Measurements from ENCODE around the gene RBM44.

RBM44 gene

DNA sequence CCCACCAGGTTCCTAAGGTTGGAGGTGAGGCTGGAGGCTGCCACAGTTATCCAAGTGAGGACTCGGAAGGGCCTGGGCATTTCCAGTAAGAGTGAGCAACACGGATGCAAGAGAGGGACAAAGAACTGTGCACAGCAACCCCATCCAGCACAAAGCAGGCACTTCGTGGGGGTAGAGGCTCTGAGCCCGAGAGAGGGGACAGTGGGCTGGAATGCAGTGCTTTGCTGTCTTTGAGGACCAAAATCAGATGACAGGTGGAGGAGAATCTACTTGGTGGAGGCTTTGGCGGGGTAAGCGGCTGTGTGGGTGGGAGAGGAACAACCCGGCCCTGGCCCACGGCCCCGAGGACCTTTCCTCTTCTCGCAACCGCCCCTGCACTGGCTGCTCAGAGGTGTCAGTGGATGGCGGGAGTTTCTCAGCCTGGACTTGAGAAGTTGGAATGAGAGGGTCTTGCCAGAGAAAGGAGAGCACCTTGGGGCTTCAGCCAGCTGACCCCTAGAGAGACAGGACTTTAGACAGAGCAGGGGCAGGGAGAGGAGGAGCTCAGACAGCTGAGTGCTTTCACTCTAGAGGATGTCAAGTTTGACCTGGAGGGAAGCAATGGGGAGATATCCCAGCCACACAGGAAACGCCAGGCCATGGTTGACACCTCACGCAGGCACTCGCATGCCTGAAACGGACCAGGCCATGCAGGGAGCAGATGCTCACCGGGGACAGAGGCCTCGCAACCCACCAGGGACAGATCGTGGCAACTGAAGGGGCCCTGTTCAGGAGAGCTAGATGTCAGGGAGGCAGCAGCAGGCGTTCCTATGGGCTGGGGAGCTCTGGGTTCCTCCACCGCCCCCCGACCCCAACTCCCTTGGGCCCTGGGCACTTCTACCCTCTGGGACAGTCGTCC, 72.4 kb downstream of the RBM44 start:
- DNase-seq (ENCODE audit: low spot score): no peak

DNA sequence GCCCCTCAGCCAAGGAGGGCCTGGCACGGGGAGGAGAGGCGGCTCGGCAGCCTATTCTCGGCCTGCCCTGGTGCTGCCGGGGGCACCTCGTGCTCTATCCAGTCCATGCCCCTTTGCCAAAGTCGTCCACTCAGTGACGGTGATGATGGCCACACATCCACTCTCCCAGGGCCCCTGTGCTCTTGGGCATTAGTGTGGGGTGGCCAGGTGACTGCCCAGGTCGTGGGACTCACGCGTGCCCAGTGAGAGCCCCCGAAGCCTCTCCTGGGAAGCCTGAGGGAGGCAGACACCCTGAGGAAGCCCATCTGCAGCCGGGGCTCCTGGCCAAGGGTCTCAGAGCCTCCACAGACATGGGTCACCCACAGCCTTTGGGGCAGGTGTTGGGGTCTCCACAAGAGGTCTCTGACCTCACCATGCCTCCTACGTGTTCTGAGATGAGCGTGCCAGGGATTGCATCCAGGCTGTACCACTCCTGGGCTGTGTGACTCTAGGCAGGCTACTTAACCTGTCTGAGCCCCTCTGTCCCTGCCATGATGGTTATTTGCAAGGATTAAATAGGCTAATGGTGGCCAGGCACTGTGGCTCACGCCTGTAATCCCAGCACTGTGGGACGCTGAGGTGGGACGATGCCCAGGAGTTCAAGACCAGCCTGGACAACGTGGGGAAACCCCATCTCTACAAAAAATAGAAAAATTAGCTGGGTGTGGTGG, 73.8 kb downstream of the RBM44 start:
- DNase-seq (ENCODE audit: low spot score): no peak

DNA sequence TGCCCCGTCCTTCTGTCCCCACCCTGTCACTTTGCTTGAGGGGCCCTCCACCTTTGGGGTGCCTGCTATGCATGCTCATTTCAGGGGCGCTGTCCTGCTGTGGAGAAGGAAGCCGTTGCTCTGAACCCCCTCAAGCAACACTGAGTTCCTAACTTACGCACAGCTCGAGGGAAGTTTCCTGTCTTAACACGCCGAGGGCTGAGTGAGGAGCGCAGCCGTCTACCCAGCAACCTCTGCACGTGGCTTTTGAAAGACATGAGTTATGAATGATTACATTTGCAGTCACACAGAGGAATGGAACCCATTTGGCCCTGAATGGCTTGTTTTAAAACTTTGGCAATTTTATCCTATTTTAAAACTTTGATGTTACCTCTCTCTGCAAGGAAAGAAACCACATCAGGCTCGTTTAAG, 74.8 kb downstream of the RBM44 start:
- no peak for DNase-seq (ENCODE audit: low spot score)

DNA sequence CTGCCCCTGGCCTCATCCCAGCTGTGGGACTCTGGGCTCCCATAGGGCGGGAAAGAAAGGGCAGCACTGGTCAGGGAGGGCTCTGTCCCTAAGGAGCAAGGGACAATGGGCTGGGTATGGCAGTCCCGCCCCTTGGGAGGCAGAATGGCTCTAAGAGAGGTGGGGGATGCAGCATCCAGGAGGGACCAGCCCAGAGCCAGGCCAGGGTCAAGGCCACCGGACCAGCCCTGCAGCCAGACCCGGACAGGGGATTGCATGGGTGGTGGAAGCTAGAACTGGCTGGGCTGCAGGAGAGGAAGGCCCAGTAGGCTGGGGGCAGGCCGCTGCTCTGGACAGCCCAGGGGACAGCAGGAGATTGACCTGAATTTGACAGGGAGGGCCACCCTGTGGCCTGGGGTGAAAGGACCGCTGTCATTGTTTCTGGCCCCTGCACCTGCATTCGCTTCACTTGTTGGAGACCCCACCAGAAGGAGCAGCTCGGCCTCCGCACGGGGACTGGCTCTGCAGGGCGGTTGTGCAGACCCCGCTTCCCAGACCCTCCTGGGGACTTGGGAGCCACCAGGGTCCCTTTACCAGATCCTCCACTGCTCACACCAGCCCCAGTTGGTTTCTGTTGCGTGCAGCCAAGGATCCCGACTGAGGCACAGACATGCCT, 75.4 kb downstream of the RBM44 start:
- peak; percentile 9 for DNase-seq (ENCODE audit: low spot score)

DNA sequence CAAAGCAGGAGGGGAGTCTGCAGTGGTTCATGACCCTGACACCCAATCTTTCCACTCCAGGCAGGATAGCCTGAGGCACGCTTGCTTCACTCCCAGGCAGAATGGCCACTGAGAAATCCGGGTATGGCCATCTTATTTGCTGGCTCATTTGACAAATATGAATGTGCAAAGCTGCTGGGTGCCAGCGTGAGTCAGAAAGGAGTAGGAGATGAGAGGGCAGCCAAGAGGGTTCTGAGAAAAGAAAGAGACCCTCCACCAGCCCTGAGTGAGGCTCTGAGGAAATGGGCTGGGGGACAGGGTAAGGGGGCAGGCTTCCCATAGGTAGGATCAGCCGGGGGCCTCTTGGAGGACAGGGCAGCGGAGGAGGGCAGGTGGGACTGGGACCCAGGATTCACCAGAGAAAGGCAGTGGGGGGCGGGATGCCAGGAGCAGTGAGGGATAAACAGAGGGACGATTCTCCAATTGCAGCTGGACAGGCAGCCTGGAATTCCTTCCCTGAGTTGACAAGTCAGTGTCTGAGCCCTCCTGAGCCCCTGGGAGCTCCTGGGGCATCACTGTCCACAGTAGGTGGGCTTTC, 76.1 kb downstream of the RBM44 start:
- peak; percentile 86 for DNase-seq (ENCODE audit: low spot score)

DNA sequence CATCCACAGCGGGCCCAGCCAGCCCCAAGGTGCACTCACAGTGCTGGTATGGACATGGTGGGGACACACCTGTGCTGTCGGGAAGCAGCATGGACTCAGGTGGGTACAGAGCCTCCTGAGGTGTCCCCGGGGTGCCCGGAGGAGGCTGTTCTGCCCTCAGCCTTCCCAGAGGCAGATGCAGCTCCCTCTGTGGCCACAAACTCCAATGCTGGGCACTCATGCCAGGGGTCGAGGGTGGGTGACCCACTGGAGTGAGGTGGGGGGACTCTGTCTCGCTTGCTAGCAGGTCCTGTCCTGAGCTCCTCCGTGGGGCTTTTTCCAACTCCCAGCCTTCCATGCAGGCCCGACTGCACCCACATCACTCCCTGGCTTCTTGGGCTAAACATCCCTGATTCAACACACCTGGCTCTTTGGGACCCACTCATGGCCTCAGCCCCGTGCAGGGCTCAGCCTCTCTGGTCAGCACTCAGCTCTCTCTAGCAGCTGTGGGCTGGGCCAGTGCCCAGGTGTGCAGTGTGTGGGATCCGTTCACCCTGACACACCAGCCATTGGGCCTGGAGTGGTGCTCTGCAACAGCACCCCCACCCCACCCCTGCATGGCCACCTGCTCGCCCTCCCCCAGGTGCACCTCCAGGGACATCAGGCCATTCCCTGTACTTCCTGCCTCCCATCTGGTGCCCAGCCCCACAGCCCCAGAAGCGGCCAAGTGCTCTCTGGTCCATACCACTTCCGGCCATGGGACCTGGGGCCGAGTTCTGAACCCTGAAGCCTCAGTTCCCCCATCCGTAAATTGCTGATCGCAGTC, 76.9 kb downstream of the RBM44 start:
- no peak for DNase-seq (ENCODE audit: low spot score)

DNA sequence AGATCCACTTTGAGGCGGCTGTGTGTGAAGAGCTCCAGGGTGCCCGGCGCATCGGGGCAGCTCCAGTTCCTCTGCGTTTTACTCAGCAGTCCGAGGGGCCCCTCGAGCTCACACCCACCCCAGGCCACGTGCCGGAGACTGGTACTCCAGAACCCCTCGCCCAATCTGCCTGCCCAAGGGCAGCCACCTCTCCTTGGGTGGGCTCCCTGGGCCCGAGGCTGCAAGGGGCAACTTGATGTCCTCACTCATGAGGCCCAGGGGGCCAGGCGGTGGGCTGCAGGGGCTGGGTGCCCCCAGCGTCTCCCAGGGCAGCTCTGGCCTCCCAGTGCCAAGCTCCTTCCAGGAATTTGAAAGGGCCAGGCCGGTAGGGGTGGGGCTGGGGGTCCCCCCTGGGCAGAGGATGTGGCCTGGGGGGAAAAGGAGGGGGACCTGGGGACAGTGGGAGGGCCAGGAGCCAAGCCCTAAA, 77.5 kb downstream of the RBM44 start:
- DNase-seq (ENCODE audit: low spot score): no peak

DNA sequence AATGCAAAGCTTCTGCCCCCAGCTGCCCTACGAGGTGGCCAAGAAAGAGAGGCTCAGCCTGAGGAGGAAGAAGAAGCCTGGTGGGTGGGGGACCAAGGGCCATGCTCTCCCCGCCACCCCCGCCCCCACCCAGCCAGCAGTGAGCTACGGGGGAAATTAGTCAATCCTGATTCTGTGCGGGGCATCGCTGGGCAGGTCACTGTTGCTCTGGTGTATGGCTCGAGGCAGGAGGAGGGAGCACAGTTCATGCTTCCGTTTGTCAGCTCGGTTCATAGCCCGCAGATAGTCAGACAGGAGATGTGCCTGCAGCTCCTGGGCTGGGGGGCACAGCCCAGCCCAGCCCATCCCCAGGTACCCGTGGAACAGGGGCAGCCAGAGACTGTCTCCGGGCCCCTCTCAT, 78.0 kb downstream of the RBM44 start:
- DNase-seq (ENCODE audit: low spot score): no peak

DNA sequence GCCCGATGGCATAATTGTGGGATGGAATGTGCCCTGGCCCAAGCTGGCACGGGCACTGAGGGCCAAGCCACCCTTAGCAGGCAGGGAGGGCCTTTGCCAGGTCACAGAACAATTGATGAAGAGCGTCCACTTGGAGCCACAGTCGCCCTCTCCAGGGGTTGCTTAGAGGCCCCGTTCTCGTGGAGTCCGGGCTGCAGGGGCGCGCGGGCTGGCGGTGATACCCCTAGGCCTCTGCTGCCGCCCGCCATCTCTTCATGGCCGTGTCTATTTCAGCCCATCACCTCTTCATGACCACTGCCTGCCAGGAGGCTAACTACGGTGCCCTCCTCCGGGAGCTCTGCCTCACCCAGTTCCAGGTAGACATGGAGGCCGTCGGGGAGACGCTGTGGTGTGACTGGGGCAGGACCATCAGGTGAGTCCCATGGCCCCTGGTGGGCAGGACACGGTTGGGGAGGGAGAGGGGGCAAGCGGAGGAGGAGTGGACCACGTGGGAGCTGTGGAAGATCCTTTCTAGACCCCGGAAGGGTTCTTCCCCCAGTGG, 78.4 kb downstream of the RBM44 start:
- no peak for DNase-seq (ENCODE audit: low spot score)

DNA sequence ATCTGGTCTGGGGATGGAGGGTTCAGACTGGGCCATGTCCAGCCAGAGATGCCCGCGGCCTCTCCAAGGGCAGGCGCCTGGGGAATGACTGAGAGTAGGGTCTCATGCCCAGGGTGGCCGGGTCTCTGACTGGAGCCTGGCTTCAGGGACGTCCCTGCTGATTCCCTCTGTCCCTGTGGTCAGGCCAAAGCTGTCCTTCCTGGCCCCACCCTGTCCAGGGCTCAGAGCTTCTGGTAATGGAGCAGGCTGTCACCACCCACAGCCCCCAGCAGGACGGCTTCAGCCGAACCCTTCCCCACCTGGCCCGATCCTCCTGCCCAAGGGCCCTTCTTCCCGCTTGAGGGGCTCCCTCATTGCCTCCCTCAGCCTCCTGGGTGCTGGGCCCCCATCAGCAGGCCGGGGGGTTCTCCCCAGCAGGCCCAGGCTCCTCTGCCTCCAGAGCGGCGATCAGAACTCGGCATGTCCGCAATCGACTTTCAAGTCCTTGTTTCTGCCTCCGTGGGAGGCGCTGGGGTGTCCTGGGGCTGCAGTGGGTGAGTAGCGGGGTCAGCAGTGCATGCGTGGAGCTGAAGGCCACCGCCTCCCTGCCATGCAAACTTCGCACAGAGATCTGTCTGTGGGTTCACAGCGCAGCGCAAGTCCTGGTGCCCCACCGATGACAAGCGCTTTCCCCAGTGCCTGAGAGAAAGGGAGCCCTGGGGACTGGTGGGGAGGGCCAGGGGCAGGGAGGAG, 79.2 kb downstream of the RBM44 start:
- no peak for DNase-seq (ENCODE audit: low spot score)

DNA sequence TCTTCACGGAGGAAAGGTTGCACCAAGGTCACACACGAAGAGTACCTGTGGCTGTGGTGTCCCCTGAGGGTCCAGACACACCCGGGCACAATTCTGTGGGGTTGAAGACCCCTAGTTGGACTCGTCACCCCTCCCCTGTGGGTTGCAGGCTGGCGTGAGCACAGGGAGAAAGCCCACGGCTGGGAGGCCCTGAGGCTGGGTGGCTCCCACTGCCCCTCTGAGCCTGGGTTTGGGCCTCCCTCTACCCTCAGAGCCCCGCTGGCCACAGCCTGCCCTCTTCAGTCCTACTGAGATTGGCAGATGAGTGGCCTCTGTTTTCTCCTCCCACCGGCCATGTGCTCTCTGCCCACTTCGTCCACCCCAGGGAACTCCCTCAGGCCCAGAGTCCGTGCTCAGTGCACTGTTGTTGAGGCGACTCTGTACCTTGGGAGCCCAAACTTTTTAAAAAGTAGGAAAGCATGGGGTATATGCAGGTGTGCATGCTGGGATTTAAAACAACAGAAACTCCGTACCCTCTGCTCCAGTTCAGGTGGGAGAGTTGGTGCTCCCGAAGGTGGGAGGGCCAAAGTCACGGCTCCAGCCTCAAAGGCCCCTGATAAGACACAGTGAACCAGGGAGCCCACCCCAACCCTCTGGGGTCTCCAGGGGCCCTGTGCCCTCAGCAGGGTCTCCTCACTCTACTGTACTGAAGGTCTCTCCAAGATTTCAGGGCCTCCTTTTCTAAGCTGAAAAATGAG, 79.9 kb downstream of the RBM44 start:
- no peak for DNase-seq (ENCODE audit: low spot score)

DNA sequence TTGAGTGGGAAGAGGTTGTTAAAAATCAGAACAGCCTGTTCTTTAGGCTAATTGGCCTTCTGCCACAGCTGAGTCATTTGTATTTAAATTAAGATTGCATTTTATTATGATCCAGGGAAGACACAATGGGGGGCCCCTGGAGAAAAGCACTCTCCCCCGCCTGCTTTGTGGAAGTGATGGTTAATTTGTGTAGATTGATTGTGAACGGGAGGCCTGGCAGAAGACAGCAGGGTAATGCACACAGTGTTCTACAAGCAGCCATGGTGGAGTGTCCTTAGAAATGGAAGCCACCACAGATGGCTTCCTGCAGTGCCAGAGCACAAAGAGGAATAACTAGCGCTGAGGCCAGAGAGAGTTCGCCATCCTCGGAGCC, 80.5 kb downstream of the RBM44 start:
- DNase-seq (ENCODE audit: low spot score): no peak

DNA sequence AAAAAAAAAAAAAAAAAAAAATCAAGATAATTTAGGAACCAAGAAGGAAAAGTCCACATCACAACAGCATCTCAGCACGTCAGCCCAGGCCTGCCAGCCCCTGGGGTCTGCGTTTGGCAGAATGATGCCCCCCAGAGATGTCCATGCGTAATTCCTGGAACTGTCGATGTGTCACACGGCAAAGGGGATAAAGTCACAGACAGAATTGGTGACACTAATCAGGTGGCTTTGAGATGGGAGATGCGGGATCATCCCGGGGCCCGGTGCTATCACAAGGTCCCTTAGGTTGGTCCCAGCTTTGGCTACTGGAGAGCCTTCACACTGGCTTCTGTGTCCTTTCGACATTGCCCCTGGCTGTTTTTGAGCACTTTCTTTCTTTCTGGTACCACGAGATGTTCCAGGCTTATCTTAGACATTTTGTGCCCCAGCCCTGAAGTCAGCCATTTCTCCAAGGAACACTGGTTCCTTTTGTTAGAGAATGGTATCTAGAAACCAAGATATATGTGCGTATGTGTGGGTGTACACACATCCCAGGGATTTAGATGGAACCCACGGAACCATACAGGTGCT, 81.5 kb downstream of the RBM44 start:
- no peak for DNase-seq (ENCODE audit: low spot score)

DNA sequence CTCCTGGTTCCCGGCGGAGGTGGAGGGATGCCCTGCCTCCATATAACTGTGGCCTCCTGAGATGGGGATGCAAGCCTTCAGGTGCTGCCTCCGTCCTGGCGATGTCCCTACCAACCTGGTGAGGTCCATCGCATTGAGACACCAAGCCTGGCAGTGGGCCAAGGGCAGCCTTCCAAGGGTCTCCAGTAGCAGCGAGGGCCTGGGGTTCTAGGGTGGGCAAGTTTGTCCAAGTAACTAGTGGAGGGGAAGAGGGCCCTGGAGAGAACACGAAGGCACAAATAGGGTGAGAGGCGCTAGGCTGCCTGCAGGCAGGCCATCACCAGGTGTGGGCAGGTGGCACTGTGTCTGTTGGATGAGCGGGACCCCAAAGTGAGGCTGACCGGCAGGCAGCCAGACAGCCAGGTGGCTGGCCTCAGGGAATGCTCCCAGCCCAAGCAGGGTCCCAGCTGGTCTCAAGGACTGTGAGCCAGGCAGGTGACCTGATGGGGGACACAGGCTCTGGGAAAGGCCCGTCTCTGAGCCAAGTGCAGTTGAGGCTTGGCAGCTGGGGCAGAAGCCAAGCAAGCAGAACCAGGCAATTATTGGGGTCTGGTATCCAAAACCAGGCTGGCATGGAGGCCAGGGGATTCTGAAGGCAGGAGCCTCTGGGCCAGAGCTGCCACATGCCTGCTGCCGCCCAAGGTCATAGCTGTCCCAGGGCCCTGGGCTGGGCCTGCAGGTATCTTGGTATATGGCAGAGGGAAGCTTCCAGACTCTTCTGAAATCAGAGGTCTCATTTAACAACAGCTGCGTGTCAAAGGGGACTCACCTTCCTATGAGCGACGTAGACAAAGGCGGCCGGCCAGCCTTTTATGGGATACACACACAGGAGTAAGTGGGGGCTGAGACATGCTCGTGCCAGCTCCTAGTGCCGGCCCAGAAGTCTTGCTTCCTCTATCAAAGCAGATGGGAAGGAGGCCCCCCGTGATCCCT, 84.2 kb downstream of the RBM44 start:
- no peak for DNase-seq (ENCODE audit: low spot score)

DNA sequence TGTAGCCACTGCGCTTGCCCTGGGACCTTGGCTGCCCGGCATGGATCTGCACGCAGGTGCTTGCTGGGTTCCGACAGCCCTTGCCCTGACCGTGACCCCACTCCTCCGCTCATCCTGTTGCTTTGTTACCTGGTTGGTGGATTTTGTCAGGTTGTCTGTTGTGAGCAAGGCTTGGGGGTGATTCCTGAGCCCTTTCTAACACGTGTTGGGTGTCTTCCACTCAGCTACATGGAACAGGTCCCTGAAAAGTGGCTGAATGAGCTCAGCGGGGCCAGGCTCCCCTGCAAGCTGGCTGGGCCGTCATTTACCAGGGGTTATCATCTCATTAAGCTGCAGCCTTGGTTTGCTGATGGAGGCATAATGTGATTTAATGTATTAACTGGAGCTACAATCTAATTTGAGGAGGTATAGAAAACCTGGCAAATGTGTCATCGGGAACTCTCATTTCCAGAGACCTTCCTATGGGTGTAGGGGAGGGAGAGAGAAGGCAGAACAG, 85.4 kb downstream of the RBM44 start:
- DNase-seq (ENCODE audit: low spot score): no peak

DNA sequence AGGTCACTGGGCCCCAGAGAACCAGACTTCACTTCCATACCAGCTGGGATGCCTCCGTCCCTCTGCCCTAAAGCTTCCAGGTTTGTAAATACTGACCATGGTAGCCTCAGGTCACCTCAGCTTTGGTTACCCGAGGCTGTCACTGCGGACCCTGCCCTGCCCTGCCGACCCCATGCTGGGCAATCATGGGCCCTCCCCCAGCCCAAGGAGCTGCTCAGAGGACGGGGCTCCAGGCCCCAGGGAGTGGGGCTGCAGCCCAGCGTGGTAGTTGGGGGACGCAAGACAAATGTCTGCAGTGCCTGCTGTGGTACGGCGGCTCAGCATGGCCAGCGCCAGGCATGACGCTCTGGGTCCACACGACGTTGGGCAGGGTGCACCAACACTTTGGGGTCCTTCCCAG, 86.1 kb downstream of the RBM44 start:
- DNase-seq (ENCODE audit: low spot score): no peak

DNA sequence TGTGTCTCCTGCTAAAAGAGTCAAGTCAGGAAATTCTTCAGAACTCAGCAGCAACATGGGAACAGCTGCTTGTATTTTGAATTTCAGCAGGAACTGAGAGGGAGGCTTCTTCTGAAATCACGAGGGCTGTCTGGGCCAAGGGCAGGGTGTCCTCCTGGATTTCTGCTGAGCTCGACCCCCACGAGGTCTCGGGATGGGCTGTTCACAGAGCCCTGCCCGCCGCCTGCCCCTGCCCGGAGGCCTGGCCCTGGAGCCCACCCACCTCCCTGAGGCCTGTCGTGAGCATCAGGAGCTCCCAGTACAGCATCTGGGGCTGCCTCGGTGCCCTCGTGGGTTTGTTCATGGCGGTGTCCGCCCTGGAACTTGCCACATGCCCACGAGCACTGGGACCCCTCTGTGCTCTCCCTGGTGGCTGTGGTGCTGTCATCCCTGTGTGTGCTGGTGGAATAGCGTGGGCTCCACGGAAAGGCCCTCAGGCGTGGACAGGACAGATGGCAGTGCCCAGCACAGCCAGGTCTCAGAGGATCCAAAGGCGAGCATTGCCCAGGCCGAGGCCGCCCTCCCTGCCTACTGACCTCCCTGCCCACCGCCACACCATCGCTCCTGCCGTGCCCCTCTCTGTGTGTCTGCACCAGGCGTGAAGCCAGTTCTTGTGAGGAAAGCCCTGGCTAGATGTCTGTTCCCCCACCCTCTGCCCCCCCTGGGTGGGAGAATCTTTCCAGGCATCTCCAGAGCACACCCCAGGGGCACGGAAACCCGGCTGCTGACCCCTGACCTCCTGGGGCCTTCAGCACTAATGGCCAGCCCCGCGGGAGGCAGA, 86.7 kb downstream of the RBM44 start:
- no peak for DNase-seq (ENCODE audit: low spot score)
